Activated CD4-positive, alpha-beta T cell treated with anti-CD3 and anti-CD28 coated beads for 48 hours (primary cell): Measurements from ENCODE around the gene SLC29A3.
A peak's percentile ranks its signal among the peaks of the same experiment; 100 is the strongest.

Source experiments
- DNase-seq: peaks from one replicate; pipeline ENCODE4 v3.0.0-alpha.2; 2020

Gene SLC29A3

DNA sequence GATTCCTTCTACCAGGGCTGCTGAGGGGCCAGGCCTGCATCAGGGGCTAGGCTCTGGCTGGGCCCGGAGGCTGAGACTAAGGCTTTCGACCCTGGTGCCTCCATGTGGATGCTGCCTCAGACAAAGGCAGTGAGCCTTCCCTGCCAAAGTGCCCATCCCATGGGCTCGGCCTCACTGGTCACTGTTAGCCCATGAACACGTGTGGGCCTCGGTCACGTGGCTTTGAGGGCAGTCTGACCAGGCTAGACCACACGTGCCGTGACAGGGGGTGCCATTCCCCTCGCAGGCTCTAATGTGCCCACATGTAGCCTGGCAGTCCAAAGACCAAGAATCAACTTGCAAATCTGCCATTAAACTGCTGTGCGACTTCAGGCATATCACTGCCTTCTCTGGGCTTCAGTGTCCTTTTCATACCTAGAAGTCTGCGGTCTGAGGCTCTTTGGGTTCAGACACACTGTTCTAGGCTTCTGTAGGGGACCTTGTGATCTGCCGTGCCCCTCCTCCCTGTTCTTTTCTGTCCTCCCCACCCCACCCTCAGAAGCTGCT lies 17.6 kb upstream of the SLC29A3 start:
- no peak for DNase-seq

DNA sequence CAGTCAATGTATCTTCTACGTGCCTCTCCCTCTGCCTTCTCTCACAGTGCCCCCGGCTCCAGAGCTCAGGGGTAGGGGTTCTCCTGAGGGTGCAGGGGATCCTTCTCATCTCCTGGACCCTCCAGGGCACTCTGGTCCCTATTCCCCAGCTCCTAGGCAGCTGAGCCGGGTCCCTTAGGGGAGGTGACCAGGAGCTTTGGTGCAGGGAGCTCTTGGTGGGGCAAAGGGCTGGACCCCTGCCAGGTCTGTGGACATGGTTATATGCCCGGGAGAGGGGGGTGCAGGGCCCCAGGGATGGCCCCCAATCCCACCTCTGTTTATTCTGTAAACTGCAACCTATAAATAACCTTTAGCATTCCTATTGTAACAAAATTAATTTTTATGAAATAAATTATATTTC lies 16.6 kb upstream of the SLC29A3 start:
- no peak for DNase-seq

DNA sequence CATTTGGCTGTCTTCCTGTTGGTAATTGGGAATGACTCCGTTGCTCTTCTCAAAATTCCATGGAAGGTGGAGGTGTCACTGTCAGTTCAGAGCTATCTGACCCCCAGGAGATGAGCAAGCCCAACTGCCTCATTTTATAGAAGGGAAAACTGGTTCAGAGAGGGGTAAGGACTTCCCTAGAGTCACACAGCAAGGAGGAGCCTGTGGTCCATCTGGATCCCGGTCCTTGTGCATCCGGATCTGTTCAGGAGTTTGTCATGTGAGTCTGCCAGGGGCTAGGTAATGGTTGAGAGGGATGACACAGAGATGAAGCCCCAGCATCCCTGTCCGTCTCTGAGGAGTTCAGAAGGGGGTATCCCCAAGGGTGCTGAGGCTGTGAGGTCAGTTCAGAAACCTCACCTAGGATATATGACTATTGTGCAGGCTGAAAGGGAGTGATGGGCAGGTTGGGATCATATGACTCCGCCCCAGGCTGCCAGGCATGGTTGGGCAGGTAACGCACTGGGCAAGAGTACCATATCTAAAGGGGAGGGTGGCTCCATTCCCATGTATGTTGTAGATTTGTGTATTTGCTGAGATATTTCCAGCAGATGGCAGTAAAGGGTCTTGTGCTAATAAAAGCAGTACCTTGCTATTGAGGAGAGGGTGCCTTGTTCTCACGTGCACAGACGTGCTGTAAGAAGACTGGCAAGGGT lies 16.0 kb upstream of the SLC29A3 start:
- DNase-seq, result no peak

DNA sequence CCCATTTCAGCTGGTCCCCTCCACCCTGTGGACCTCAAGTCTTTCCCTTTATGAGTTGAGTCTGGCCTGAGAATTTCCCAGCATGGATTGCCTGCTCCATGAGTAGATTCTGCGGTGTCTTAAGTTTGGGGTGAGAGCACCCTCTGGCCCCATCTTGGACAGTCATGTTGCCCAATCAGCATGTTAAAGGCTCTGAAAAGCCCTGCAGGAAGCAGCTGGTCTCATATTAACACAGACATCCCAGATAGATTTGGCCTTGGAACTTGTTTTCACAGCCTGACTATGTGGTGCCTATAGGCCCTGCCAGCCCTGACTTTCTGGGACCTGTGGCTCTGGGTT lies 15.5 kb upstream of the SLC29A3 start:
- DNase-seq, result no peak

DNA sequence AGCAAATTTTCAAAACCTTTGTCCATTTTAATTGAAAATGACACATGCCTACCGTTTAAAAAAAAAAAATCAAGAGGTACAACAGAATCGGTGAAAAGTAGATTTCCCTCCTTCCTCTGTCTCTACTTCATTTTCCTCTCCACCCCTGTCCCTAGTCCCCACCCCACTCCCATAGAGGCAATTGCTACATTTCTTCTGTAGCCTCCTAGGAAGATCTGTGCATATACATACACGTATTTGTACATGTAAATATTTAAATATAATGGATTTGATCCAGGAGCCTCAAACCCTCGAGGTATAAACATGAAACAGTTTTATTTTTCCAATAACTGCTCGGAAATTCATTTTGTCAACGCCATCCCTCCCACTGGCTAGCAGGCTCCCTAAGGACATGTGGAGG lies 14.1 kb upstream of the SLC29A3 start:
- DNase-seq, result no peak

DNA sequence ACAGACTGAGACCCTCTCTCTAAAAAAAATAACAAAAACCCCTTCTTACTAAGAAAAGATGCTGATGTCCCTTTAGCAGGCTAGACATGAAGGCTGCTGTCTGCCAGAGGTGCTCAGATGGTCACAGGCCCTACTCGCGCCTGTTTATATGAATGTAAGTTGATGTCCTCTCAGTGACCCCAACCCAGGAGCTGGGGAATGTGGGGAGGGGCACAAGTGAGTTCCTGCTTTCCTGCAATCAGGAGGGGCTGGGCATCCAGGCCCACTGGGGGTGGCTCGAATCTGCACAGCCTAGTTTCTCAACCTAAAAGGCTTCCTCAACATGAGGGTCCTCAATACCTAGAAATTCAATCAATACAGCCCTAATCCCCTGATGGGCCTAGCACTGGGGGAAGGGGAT lies 12.1 kb upstream of the SLC29A3 start:
- DNase-seq, result no peak

DNA sequence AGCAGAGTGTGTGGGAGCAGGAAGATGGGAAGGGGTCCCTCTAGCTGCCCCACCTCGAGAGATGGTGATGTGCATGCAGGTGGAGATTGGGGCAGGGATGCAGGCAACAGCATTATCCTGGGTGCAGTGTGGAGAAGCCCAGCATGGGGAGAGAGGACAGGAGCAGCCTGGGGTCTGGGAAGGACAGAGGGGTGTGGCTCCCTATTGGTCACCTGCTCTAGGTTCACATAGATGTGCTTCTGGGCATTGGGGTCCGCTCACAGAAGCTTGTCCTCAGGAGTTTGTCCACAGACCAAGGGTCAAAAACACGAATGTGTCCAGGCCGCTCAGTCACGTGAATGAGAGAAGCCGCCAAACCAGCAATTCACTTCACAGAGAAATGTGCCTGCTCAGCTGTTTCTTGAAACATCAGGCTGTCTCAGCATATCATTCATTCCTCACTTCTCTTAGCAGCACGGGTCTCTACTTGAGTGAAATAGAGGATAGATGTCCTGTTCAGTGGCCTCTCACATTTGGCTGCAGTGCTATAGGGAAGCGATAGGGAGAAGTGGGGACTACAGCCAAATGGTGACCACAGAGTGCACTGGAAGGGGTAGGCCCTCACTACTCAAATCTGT lies 11.5 kb upstream of the SLC29A3 start:
- no peak for DNase-seq

DNA sequence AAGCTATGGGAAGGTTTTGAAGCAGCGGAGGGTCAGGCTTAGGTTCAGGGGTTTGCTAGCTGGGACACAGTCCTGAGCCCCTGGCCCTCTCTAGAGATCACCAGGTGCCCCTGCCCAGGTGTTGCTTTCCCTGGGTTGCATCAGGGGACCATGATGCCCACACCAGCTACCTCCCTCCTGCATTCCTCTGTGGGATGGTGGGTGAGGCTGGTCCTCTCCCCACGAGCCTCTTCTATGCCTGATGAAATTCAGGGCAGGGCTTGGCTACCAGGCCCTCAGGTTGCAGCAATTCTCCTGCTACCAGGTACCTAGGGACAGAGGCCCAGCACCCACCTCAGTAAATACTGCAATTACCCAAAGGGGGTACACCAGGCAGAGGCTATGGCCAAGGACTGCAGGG lies 10.8 kb upstream of the SLC29A3 start:
- DNase-seq, result no peak

DNA sequence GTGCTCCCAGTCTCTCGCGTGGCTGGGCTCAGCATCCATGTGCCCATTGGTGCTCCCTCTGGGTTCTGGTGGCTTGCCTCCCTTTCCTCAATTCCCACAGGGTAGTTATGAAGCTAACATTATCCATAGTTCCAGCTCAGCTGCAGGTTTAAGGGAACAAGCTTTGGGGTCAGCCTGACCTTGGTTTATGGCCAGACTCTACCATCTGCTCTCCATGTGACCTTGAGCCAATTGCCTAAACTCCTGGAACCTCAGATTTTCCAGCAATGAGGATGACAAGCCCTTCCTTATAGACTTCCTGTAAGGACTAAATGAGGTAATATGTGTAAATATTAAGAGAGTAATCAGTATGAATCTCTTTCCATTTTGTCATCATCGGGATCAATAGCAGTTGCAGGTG lies 10.1 kb upstream of the SLC29A3 start:
- no peak for DNase-seq

DNA sequence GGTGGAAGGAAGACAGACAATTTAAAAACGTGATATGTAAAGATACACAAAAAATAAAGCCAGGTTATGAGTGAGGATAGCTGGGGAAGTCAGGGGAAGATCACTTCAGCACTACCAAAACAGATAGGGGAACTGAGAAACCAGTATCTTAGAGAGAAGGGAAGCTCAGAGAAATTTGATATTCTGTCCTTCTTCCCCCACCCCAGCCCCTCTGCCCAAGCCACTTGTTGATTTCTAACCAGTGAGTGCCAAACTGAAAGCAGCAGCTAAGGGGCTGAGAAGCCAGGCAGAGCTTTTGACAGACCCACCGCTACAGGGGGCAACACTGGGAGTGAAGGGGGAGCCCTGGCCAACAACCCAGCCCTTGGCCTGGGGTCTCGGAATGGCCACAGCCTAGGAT lies 9.1 kb upstream of the SLC29A3 start:
- no peak for DNase-seq

DNA sequence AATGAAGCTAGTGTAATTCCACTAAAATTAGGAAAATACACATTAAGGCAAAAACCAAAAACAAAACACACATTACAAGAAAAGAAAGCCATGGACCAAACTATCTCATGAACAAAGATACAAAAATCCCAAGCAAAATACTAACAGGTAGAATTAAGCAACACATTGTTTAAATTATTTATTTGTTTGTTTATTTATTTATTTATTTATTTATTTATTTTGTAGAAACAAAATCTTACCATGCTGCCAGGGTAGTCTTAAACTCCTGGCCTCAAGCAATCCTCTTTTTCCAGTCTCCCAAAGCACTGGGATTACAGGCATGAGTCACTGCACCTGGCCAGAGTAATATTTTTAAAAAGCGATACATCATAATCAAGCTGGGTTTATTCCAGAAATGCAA lies 6.8 kb upstream of the SLC29A3 start:
- DNase-seq, result no peak

DNA sequence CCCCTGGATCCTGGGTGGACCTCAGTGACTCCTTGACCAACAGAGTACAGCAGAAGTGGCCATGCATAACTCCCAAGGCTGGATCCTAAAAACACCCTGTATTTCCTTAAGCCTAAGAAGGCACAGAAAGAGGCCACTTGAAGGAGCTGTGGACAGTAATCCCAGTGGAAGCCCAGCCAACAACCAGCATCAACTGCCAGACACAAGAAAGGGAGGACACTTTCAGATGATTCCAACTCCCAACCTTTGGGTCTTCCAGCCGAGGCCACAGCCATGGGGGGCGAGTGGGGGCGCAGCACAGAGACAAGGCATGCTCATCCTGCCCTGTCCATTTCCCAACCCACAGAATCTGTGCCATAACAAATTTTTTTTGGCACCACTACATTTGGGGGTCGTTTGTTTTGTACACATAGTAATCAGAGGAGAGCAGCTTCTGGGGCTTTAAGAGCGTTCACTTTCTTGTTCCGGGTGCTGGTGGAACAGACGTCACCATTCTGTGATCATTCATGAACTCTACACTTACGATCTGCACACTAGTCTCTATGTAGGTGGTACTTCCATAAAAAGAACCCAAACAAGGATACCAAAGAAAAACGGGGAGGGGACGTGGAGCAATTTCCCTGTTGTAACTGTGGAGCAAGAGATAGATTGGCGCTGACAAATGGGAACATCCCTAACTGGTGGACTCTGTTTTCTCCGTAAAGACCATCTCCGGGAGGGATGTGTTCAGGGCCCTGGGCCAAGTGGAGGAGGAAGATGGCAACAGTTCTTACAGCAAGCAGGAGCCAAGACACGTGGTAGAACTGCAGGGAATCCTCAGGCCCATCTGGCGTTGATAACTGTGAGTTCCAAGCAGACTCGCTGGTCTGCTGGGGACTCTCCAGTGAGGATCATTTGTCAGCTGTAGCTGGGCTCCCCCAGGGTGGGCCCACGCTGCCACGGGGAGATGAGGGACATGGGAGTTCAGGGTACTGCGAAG lies 6.0 kb upstream of the SLC29A3 start:
- DNase-seq, result no peak

DNA sequence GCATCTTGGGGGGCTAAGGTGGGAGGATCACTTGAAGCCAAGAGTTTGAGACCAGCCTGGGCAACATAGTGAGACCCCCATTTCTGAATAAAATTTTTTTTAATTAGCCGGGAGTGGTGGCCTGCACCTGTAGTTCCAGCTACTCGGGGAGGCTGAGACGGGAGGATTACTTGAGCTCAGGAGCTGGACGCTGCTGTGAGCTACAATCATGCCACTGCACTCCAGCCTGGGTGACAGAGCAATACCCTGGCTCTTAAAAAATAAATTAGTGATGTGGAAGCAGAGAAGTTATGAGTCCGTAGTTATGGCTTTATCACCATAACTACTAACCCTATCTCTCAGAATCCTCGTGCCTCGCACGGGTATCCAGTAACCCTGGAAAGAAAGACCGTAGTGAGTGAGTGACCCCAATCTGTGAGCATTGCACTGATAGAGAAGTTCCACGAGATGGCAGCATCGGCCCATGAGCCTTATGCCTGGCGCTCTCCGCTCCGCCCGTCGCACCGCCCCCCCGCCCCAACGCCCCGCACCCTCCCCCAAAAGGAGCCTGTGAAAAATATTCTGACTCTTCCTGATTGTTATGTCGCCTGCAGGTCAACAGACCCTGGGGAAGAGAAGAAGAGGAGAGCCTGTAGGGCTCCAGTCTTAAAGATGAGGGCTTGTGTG lies 4.9 kb upstream of the SLC29A3 start:
- peak; percentile 64 for DNase-seq

DNA sequence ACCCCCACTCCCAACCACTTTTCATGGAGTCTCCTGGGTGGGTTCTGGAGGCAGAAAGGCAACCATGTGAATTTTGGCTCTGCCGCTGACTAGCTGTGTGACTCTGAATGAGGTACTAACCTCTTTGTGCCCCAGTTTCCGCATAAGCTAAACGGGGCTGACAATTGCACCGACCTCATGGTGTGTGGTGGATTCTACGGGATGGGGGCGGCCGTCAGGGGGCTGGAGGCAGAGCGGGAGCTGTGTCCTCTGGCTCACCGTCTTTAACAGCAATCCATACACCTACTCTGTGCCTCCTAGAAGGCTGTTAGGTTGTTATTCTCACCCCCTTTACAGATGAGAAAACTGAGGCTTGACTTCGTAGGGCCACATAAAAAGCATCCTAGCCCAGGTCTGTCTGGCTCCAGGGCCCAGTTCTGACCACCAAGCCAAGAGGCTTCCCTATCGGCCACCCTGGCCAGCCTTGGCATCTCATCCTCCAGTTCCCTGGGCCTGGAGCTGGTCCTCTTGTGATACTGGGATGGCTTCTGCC lies 4.3 kb upstream of the SLC29A3 start:
- no peak for DNase-seq

DNA sequence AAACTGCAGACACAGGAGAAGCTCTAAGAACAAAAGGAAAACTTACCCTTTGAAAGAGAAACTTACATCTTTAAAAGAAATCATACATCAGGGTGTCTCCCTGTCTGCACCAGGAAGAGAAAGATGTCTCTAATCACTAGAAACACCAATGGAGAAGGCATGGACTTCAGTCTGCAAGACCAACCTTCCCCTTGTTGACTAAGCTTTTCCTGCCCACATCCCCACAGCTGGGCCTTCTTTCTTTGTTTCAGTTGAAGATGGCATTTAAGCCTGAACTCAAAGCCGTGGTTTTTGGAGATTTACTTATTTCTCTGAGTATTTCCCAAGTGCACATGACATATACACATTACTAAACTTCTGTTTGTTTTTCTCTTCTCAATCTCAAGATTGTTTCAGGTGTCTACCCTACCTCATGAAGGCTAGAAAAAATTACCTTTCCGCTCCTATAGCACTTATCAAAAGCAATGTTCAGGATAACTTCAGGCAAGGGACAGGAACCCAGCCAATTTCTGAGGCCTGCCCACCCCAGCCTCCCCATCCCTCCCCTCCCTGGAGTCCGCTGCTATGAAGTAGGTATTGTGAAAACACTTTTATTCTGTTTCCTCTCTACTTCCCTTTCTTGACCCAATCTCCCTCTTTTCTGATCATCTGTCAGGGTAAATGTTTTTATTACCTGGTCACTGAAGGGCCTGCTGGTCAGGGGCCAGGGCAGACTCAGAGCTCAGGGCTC lies 2.8 kb upstream of the SLC29A3 start:
- peak; percentile 13 for DNase-seq

DNA sequence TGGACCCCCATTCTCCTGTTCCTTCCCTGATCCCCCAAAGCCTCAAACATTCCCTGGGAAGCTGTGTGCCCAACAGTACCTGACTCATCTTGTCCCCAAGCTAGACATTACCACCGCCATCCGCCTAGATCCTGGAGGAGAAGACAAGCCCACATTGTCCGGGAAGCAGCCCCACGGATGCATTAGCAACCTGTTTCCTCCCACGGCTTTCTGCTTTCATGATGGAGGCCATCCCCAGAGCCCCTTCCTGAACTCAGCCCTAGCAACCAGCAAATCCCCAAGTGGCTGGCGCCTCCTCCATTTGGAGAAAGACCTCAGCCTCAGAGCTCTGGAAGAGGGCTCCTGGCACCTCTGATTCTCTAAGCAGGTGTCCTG lies 2.3 kb upstream of the SLC29A3 start:
- no peak for DNase-seq

DNA sequence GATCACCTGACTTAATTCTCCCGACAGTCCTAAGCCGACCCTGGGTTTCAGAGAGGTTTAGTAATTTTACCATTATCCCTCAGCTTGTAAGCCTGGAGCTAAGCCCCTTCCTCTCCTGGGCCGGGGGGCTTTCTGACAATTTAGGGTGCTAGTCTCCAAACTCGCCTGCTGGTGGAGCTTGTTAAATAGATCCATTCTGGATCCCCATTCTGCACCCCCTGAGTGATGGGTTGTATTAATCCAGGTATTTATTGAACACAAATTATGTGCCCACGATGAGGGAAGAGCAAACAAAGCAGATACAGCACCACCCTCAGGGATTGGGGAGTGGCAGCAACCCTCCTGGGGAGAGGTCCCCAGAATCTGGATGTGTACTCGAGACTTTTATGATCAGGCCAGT lies 1.3 kb upstream of the SLC29A3 start:
- DNase-seq, result no peak

DNA sequence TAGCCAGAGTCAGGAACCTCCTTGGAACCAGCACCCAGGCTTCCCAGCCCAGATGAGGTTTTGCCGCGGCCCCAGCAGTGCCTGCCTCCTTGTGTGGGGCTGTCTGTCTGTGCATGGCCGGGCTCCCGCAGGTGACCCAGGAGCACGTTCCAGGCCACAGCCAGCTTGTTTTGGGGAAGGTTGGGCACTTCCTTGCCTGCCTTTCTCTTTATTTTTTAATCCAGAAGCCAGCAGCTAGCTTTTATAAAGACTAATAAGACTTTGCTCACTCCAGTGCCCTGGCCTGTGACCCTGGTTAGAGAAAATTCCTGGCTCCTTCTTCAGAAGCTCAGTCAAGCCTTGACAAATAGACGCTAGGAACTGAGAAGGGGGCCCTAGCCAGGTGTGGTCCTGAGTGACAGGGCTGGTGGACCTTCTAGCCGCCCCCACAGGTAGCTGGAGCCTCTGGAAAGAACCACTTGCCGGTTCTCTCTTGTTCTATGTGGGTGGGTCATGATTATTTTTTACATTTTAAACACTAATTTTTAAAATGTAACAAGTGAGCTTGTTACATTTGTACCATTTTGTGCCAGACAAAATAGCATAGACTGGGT lies 837 bp downstream of the SLC29A3 start:
- no peak for DNase-seq

DNA sequence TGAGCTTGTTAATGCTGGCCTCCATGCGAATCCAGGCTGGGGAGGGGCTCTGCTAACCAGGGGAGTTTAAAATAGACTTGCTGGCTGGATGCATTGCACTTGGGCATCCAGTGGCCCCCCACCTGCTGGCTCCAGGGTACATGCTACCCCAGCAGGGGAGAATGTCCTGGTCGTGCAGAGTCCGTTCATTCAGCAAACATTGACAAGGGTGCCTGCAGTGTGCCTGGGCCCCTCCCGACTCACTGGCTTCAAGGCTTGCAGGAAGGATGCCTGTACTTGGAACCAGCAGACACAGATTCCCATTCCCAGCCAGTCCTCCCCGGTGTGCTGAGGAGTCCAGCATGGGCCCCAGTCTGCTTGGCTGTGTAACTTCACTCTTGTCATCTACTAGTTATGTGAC lies 1.5 kb downstream of the SLC29A3 start:
- no peak for DNase-seq

DNA sequence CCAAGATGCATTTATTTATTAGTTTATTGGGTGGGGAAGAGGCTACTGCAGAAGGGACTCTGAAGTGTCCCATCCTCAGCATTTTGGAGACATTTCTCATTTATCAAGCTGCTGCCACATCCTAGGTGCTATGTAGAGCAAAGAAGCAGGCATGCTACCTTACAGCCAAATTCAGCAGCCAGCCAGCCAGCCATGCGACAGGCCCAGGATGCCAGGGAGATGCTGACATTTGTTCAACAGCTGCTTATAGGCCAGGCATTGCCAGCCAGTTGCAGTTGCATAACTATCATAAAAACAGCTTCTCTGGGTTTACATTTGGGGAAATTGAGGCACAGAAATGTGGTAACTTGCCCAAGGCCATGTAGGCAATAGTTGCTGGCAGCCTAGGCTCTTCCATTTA lies 2.3 kb downstream of the SLC29A3 start:
- DNase-seq, result no peak

DNA sequence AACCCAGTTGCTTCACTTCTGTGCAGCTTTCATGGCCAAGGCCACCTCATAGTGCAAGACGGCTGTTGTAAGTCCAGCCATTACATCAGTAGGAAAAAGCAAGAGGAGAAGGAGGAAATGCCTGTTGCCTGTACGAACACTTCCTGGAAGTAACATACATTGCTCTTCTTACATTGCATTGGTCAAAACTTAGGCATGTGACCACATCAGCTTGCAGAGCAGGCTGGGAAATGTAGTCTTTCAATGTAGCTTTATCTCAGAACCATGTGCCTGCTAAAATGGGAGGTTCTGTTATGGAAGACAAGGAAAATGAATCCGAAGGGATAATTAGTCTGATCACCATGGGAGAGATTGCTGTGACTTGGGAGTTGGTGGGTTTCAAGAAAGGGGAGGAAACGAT lies 4.3 kb downstream of the SLC29A3 start:
- no peak for DNase-seq

DNA sequence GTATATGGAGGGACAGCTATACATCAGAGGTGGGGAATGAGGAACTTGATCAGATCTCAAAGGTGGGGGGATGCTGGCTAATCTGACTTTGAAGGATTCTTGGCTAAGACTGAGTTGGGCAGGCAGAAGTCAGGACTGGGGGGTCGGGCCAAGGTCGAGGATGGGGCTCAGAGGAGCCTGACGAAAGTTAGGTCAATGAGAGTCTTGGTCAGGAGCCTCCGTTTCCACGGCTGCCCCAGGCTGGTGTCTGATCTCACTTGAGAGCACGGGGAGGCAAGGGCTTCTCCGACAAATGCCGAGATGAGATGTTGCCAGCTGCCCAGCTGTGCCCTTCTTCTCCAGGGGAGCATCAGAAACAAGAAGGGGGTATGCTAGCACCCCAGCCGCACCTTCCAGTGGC lies 5.7 kb downstream of the SLC29A3 start:
- DNase-seq, result no peak
